Liver (tissue), 3 donors: ENCODE measurements around the gene REL.

Experiments
- CTCF ChIP-seq: fragments of 150-350 bp; IDR thresholded peaks from 2 replicates; pipeline ENCODE4 v1.5.1; 2017; ENCODE audit warnings: improper control_type of control experiment, low read depth, low read length; ENCODE audit not compliant: missing input control
- FOXA1 ChIP-seq: IDR thresholded peaks from 2 replicates; pipeline ENCODE4 v1.6.1; 2016; ENCODE audit warnings: antibody characterized with exemption
- JUND ChIP-seq, 2 donors: IDR thresholded peaks; 2 replicates each; pipeline ENCODE4 v1.6.1; 2016; ENCODE audit warnings: antibody characterized with exemption in 2 of 2
- RAD21 ChIP-seq, 2 donors: IDR thresholded peaks; 2 replicates each; pipeline ENCODE4 v1.6.1; 2016; ENCODE audit warnings: antibody characterized with exemption in 2 of 2, mild to moderate bottlenecking in 2 of 2
- TAF1 ChIP-seq: conservative IDR thresholded peaks from 2 replicates; pipeline ENCODE4 v1.6.1; 2016; ENCODE audit warnings: antibody characterized with exemption, mild to moderate bottlenecking
- donor health status: healthy.
- donor health status: healthy.

GRCh38 chr2:60875520-60875919, 5.9 kb upstream of the REL start:
- TF ChIP-seq CTCF = no peak
- TF ChIP-seq RAD21 (IDR thresholded peaks at IDR 0.05) = no peak
- TF ChIP-seq JUND (IDR thresholded peaks at IDR 0.05) = no peak
- no peak for TF ChIP-seq FOXA1
- no peak for TF ChIP-seq TAF1
